Measurements from ENCODE around the gene DENND4B.

- TF ChIP-seq EZH2 (IDR thresholded peaks at IDR 0.05; ENCODE audit: insufficient read depth, poor library complexity, severe bottlenecking) (no peak), EZH2phosphoT487 (IDR thresholded peaks at IDR 0.05; ENCODE audit: insufficient read depth, low read depth) (no peak)
These were observed 13.7 kb upstream of the DENND4B start for GRCh38 chr1:153960206-153960605.
